AG04449 (cell line): ENCODE measurements around the gene HMGB4.
A peak's percentile ranks its signal among the peaks of the same experiment; 100 is the strongest.

Source experiments
- CTCF ChIA-PET: fragments of 350-600 bp; formaldehyde crosslinking; extraction: SDS; loops from one replicate; lab custom pipeline; 2021; ENCODE audit warnings: antibody characterized with exemption; lab: Yijun Ruan, JAX
- POLR2A ChIA-PET: fragments of 400-600, 350-600 bp; formaldehyde crosslinking; extraction: SDS; loops from one replicate; lab custom pipeline; 2020; ENCODE audit warnings: antibody characterized with exemption, inconsistent platforms; lab: Yijun Ruan, JAX
- DNase-seq: peaks from one replicate; pipeline ENCODE4 v3.0.0-alpha.2; 2010; ENCODE audit warnings: low read depth, low spot score
- H3K4me3 ChIP-seq: 2 replicates; pipeline ENCODE4 v1.5.1; 2011; ENCODE audit warnings: low read depth, mild to moderate bottlenecking, control low read depth, low read length
- CTCF ChIP-seq: IDR thresholded peaks from one replicate; pipeline ENCODE4 v1.5.1; 2011; ENCODE audit warnings: mild to moderate bottlenecking, moderate library complexity, low read length, control low read depth, inconsistent platforms; ENCODE audit not compliant: insufficient read depth; ENCODE audit errors: missing control alignments

The HMGB4 gene

DNA sequence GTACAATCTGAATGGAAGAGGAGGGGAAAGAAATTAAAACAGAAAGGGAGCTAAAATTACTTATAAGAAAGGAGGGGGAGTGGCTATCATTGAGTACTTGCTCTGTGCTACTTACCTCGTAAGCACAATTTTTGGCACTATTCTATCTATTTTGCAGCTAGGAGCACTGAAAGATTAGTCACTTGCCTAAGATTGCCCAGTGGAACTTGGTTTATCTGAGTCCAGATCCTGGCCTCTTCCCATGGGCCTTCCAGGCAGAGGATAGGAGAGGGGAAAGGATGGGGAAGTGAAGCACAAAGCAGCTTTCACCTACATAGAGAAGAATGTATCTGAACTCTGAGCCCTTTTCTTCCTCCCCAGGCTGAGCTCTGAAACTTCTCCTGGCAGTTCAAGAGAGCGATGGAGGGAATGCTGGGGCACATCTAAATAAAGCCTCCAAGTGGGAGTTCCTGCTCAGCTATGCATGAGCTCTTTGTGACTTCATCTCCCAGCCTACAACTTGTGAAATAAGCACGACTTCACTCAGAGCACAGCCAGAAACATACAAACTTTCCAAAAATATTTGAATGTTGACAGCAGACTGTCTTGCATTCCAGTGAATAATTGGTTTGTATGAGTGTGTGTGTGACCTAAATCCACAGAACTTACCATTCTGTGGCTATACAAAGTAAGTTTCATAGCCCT lies 29.4 kb downstream of the HMGB4 start:
- H3K4me3 ChIP-seq = no peak overlapping the region
- ChIA-PET CTCF (interaction anchor here (0.9 to 1.1 kb wide), 4 partner anchors 15 to 270 kb away, joined by 3 to 5 read pairs (median 4); no protein-coding TSS in a partner anchor), POLR2A (interaction anchor here (0.5 to 1.4 kb wide), 5 partner anchors 9 to 270 kb away, joined by 3 to 8 read pairs (median 3); no protein-coding TSS in a partner anchor)
- peak; percentile 94 for DNase-seq
- TF ChIP-seq CTCF = no peak

GRCh38 chr1:33895396-33895795 lies 31.5 kb downstream of the HMGB4 start:
- no peak for TF ChIP-seq CTCF
- no peak for DNase-seq
- POLR2A ChIA-PET = no interaction called here
- H3K4me3 ChIP-seq = no peak overlapping the region
- CTCF ChIA-PET = no interaction called here

GRCh38 chr1:33895976-33896375 lies 32.1 kb downstream of the HMGB4 start:
- no peak for TF ChIP-seq CTCF
- ChIA-PET POLR2A (no interaction called here), CTCF (no interaction called here)
- H3K4me3 ChIP-seq = no peak overlapping the region
- DNase-seq = no peak

DNA sequence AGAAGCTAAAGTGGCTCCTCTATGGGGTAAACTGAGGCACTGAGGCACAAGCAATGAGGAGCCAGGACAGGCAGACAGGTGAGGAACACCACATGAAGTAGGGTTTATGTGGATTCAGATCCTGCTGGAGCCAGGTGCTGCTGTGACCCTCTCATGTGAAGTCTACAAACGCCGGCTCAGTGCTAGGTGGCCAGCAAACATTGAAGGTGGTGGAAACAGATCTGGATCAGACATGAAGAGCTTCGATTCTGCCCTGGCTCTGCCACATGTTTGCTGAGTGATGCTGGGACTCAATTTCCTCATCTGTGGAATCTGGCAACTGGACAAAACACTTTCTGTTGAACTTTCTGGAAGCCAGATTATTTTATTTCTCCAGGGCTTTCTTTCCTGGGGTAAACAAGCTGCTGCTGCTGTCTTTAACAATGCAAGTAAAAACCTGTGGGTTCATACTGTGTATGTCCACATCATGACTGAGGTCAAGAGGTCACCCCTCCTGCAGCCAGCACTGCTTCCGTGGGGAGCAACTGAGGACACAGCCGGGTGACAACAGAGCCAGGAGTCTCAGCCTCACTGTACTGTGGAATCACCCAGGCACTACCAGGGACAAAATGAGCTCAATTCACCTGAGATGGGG lies 33.3 kb downstream of the HMGB4 start:
- DNase-seq = no peak
- H3K4me3 ChIP-seq = no peak overlapping the region
- POLR2A ChIA-PET = no interaction called here
- CTCF ChIA-PET = no interaction called here
- no peak for TF ChIP-seq CTCF

- no peak for DNase-seq
- H3K4me3 ChIP-seq = no peak overlapping the region
- ChIA-PET CTCF (no interaction called here), POLR2A (no interaction called here)
- no peak for TF ChIP-seq CTCF
Measured at GRCh38 chr1:33898406-33898805, 34.5 kb downstream of the HMGB4 start.

- ChIA-PET POLR2A (no interaction called here), CTCF (interaction anchor here (0.7 kb wide), 1 partner anchor 265 kb away, joined by 3 read pairs; no protein-coding TSS in a partner anchor)
- TF ChIP-seq CTCF = no peak
- no peak for DNase-seq
- no peak overlapping the region for H3K4me3 ChIP-seq
Measured at GRCh38 chr1:33898881-33899280, 35.0 kb downstream of the HMGB4 start.
